A549 (cell line): ENCODE results near the gene CMIP.

Source experiments
- CBX2 ChIP-seq: fragments of 200-600 bp; sonication (generic); IDR thresholded peaks from 2 replicates; pipeline ENCODE4 v1.6.1; 2016; ENCODE audit warnings: low read depth, mild to moderate bottlenecking, borderline replicate concordance
- POLR2A ChIP-seq: IDR thresholded peaks from 2 replicates; pipeline ENCODE4 v1.6.1; 2012; ENCODE audit warnings: mild to moderate bottlenecking, low read length
- POLR2AphosphoS2 ChIP-seq: conservative IDR thresholded peaks from 2 replicates; pipeline ENCODE4 v1.6.1; 2012; ENCODE audit warnings: low read length, improper control_type of control experiment, inconsistent platforms
- REST ChIP-seq: fragments of 200-600 bp; sonication (generic); IDR thresholded peaks from 2 replicates; pipeline ENCODE4 v1.6.1; 2016; ENCODE audit warnings: antibody characterized with exemption, mild to moderate bottlenecking, moderate library complexity
- SREBF2 ChIP-seq: fragments of 450-650 bp; IDR thresholded peaks from 2 replicates; pipeline ENCODE4 v1.6.1; 2014; ENCODE audit warnings: mild to moderate bottlenecking, moderate library complexity

- no peak for TF ChIP-seq CBX2
- TF ChIP-seq REST: no peak
- no peak for TF ChIP-seq SREBF2
- TF ChIP-seq POLR2A: no peak
- no peak for TF ChIP-seq POLR2AphosphoS2
These were observed 190.7 kb downstream of the CMIP start for GRCh38 chr16:81635063-81635937.
